ENCODE results near the gene SH2B3. TPM values are rescaled to one million over a fixed set of nuclear protein-coding genes. Genes with fewer than 3 reads are reported as not detected.
A peak's percentile ranks its signal among the peaks of the same experiment; 100 is the strongest.

The SH2B3 gene
- total and polyA plus RNA-seq, 9 of the 15 experiments (the other 6 are each of a cell fraction or from before 2014, with no cell fraction given) = 10.8 to 75.3 (median 37.4) TPM

DNA sequence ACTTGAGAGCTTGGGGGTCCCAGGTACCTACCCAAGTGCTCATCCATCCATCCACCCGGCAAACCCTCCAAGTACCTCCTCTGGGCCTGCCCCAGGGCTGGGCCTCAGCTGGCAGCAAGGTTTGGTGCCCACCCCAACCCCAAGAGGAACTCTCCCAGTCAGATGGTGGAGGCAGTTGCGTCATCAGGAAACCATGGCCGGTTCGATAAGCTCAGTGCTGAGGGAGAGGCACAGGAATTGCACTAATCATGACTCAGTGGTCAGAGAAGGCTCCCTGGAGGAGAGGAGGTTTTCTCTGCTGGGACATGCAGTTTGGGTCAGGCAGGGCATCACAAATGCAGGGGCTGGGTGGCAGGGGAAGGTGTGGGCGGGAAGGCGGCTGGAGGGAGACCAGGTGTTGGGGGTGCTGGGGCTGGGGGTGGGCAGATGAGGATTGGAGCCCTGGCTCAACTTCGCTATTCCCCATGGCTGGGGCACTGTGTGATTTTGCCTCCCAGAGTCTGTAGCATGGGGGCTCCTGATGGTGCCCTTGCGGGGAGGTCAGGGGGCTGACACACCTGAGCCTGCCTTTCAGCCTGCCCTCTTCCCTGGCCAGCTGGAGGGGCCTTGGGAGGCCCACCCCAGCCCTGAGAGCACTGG is 32.2 kb downstream of the SH2B3 start (continued):
- TF ChIP-seq NFE2 (IDR thresholded peaks at IDR 0.05; ENCODE audit: low read depth) = peak; percentile 53; the same call in 1 of the 2 replicates
- peak; percentile 48; the same call in 1 of the 2 replicates for TF ChIP-seq JUN (IDR thresholded peaks at IDR 0.05; ENCODE audit: borderline replicate concordance, low read depth, low read length)
- TF ChIP-seq JUN (CRISPR knock-in tag; IDR thresholded peaks at IDR 0.05; ENCODE audit: borderline replicate concordance) = no peak
- TF ChIP-seq ZBTB33 (CRISPR knock-in tag; IDR thresholded peaks at IDR 0.05) = no peak
- TF ChIP-seq KLF1 (tag; IDR thresholded peaks at IDR 0.05) = no peak
- no peak for TF ChIP-seq MYBL2 (IDR thresholded peaks at IDR 0.05; ENCODE audit: low read depth)
- no peak for TF ChIP-seq MYBL2 (CRISPR knock-in tag; IDR thresholded peaks at IDR 0.05; ENCODE audit: borderline replicate concordance)
- 0 out of 2 replicates have a peak, but pooled peaks have one; percentile 29 for TF ChIP-seq RREB1 (CRISPR knock-in tag; IDR thresholded peaks at IDR 0.05)
- TF ChIP-seq, protein P1, sequence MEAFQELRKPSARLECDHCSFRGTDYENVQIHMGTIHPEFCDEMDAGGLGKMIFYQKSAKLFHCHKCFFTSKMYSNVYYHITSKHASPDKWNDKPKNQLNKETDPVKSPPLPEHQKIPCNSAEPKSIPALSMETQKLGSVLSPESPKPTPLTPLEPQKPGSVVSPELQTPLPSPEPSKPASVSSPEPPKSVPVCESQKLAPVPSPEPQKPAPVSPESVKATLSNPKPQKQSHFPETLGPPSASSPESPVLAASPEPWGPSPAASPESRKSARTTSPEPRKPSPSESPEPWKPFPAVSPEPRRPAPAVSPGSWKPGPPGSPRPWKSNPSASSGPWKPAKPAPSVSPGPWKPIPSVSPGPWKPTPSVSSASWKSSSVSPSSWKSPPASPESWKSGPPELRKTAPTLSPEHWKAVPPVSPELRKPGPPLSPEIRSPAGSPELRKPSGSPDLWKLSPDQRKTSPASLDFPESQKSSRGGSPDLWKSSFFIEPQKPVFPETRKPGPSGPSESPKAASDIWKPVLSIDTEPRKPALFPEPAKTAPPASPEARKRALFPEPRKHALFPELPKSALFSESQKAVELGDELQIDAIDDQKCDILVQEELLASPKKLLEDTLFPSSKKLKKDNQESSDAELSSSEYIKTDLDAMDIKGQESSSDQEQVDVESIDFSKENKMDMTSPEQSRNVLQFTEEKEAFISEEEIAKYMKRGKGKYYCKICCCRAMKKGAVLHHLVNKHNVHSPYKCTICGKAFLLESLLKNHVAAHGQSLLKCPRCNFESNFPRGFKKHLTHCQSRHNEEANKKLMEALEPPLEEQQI (IDR thresholded peaks at IDR 0.05) = no peak
- no peak for TF ChIP-seq KDM5B (IDR thresholded peaks at IDR 0.05; ENCODE audit: insufficient replicate concordance, low read depth, low read length)
- TF ChIP-seq CREB5 (CRISPR knock-in tag; IDR thresholded peaks at IDR 0.05) = no peak
- peak; percentile 61; the same call in 1 of the 2 replicates for TF ChIP-seq CBFA2T3 (IDR thresholded peaks at IDR 0.05)
- no peak for TF ChIP-seq NFXL1 (CRISPR knock-in tag; IDR thresholded peaks at IDR 0.05)
- TF ChIP-seq, protein P2, sequence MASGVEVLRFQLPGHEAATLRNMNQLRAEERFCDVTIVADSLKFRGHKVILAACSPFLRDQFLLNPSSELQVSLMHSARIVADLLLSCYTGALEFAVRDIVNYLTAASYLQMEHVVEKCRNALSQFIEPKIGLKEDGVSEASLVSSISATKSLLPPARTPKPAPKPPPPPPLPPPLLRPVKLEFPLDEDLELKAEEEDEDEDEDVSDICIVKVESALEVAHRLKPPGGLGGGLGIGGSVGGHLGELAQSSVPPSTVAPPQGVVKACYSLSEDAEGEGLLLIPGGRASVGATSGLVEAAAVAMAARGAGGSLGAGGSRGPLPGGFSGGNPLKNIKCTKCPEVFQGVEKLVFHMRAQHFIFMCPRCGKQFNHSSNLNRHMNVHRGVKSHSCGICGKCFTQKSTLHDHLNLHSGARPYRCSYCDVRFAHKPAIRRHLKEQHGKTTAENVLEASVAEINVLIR (CRISPR knock-in tag; IDR thresholded peaks at IDR 0.05) = peak; percentile 63; the same call in 1 of the 2 replicates
